Spleen (tissue), 7 donors: ENCODE results near the gene CSNK2B.

Experiments used
- CTCF ChIP-seq, 11 experiments: fragments of 200-600 bp in 7 of 11; fragments of 450-650 bp in 4 of 11; sonication (generic) in 4 of 11; IDR thresholded peaks in 8 of 11; conservative IDR thresholded peaks in 3 of 11; 1 replicate in 7 of 11; 2 replicates in 4 of 11; pipeline versions ENCODE4 v1.4.0 to v1.8.0; 2016 to 2021; ENCODE audit warnings: antibody characterized with exemption in 11 of 11, inconsistent platforms in 4 of 11, mild to moderate bottlenecking in 1 of 11
- POLR2A ChIP-seq, 3 donors: fragments of 450-650 bp; IDR thresholded peaks; one replicate each; pipeline ENCODE4 v1.5.1; 2017; ENCODE audit warnings: antibody characterized with exemption in 3 of 3, mild to moderate bottlenecking in 1 of 3
- POLR2AphosphoS5 ChIP-seq, 3 donors: sonication (generic); formaldehyde crosslinking; IDR thresholded peaks; one replicate each; pipeline ENCODE4 v1.5.1; 2017; ENCODE audit warnings: antibody characterized with exemption in 3 of 3
- donor health status: DM: no; HTN: no; CAD: no; lungs with moderate emphysema.
- donor health status: DM: no; HTN: no; CAD: no.
- donor health status: DM: no; HTN: no; CAD: no.

- no peak for TF ChIP-seq CTCF (IDR thresholded peaks at IDR 0.05 in 8 of 11, conservative IDR thresholded peaks at IDR 0.05 in 3 of 11)
- TF ChIP-seq POLR2A (IDR thresholded peaks at IDR 0.05) = no peak
- TF ChIP-seq POLR2AphosphoS5 (IDR thresholded peaks at IDR 0.05) = no peak
These were observed 14.2 kb upstream of the CSNK2B start for GRCh38 chr6:31651602-31652191.
